Subcutaneous abdominal adipose tissue (tissue), 5 donors: Measurements from ENCODE around the gene ANKRD49.
A peak's percentile ranks its signal among the peaks of the same experiment; 100 is the strongest.

Source experiments
- H3K27ac ChIP-seq: one replicate; pipeline ENCODE4 v1.7.0; 2013; ENCODE audit warnings: low read depth, mild to moderate bottlenecking, inconsistent platforms, low read length, moderate library complexity
- H3K27me3 ChIP-seq, 5 donors: one replicate each; pipeline ENCODE4 v1.7.0; 2013; ENCODE audit warnings: low read length in 5 of 5, inconsistent platforms in 1 of 5; ENCODE audit not compliant: control insufficient read depth in 5 of 5, insufficient read depth in 4 of 5
- H3K36me3 ChIP-seq, 5 donors: one replicate each; pipeline ENCODE4 v1.7.0; 2013; ENCODE audit warnings: low read length in 5 of 5; ENCODE audit not compliant: control insufficient read depth in 5 of 5, insufficient read depth in 5 of 5
- H3K4me1 ChIP-seq, 5 donors: one replicate each; pipeline ENCODE4 v1.7.0; 2013; ENCODE audit warnings: low read length in 5 of 5, mild to moderate bottlenecking in 3 of 5, moderate library complexity in 1 of 5; ENCODE audit not compliant: control insufficient read depth in 5 of 5, insufficient read depth in 5 of 5
- H3K4me3 ChIP-seq, 5 donors: one replicate each; pipeline ENCODE4 v1.7.0; 2013; ENCODE audit warnings: low read length in 5 of 5, low read depth in 1 of 5
- H3K9ac ChIP-seq, 5 donors: one replicate each; pipeline ENCODE4 v1.7.0; 2013; ENCODE audit warnings: low read length in 5 of 5, mild to moderate bottlenecking in 4 of 5, moderate library complexity in 3 of 5
- H3K9me3 ChIP-seq, 5 donors: one replicate each; pipeline ENCODE4 v1.7.0; 2013; ENCODE audit warnings: low read length in 5 of 5; ENCODE audit not compliant: control insufficient read depth in 5 of 5
- donor health status: healthy.
- donor health status: healthy.
- donor health status: healthy.
- donor health status: healthy.
- donor health status: healthy.

Gene ANKRD49

DNA sequence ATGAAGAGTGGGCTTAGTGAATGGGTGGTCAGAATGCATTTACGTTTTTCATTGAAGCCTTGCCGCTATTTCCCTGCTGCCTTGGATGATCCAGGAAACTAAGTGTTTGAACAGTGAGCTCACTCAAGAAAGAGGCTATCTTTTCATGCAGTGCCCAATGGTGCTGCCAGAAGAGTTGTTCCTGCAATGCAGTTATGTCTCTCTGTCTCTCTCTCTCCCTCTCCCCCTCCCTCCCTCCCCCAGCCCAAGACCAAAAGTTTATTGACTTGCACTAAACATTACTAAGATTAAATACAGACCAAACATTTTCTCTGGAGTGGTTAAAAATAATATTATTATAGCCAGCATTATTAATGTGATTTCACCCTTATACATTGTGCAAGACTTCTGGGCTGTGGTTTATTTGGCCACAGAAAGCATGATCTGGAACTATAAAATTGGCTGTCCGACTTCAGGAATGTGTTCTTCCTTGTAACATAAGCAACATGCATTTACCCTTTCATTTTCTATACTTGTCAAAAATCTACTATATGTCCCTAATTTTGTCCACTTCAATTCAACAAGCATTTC, 43.3 kb downstream of the ANKRD49 start:
- Histone ChIP-seq H3K4me1 (peaks cover 0 to 29% (median 23%) of the 10 kb centered on the region in 5 donors), H3K36me3 (no peaks in the 10 kb centered on the region), H3K9ac (no peak overlapping the region), H3K27ac (no peak overlapping the region), H3K4me3 (no peak overlapping the region), H3K27me3 (no peaks in the 10 kb centered on the region), H3K9me3 (no peaks in the 10 kb centered on the region)

DNA sequence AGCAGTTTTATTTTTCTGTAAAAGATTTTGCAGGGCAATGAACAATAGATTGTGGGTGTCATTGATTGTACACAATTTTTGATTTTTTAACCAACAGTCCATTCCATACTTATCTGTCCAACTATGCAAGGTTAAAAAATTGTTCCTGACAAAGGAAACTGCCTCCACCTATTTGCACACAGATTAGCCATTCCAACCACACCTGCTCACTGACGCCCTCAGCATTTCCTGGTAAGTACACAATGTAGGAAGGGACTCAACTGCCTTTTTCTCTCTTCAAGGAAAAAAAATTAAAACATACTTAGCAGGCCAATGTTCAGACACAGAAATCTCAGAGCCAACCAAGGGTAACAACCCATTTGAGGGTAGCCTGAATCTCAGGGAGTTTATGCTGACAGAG, 45.6 kb downstream of the ANKRD49 start:
- Histone ChIP-seq H3K27ac (no peak overlapping the region), H3K27me3 (no peaks in the 10 kb centered on the region), H3K9ac (no peak overlapping the region), H3K36me3 (no peaks in the 10 kb centered on the region), H3K4me3 (no peak overlapping the region), H3K4me1 (peaks cover 0 to 24% (median 19%) of the 10 kb centered on the region in 5 donors), H3K9me3 (no peaks in the 10 kb centered on the region)

DNA sequence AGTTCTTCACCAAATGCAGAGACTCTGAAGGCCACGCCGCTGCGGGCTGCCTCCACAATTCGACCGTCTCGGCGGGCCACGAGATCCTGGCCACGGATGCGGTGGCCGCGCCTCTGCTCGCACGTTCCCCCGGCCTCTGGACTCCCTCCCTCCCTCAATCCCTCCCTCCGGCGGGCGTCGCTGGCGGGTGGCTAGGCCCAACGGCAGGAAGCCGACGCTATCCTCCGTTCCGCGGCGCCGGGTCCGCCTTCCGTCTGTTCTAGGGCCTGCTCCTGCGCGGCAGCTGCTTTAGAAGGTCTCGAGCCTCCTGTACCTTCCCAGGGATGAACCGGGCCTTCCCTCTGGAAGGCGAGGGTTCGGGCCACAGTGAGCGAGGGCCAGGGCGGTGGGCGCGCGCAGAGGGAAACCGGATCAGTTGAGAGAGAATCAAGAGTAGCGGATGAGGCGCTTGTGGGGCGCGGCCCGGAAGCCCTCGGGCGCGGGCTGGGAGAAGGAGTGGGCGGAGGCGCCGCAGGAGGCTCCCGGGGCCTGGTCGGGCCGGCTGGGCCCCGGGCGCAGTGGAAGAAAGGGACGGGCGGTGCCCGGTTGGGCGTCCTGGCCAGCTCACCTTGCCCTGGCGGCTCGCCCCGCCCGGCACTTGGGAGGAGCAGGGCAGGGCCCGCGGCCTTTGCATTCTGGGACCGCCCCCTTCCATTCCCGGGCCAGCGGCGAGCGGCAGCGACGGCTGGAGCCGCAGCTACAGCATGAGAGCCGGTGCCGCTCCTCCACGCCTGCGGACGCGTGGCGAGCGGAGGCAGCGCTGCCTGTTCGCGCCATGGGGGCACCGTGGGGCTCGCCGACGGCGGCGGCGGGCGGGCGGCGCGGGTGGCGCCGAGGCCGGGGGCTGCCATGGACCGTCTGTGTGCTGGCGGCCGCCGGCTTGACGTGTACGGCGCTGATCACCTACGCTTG, 50.2 kb downstream of the ANKRD49 start, which contains the start of gene FUT4:
Gene FUT4 (plus strand): TSS at position 227 of the 951 bp plus-strand sequence. CDS start 213 bp downstream, at position 440.
- Histone ChIP-seq H3K27me3 (no peaks in the 10 kb centered on the region), H3K27ac (peak within 1 kb of the TSS; percentile 93), H3K4me3 (peak within 1 kb of the TSS; percentile 59 to 85 (median 76)), H3K36me3 (peaks cover 0 to 4% (median 0%) of the 10 kb centered on the region in 5 donors), H3K4me1 (peaks cover 0 to 48% (median 43%) of the 10 kb centered on the region in 5 donors), H3K9ac (peak within 1 kb of the TSS in 4 of 5 donors; percentile 81 to 91 (median 90)), H3K9me3 (no peaks in the 10 kb centered on the region)

- Histone ChIP-seq H3K4me1 (peaks cover 0 to 48% (median 46%) of the 10 kb centered on the region in 5 donors), H3K27ac (peak overlapping the region; percentile 93), H3K36me3 (peaks cover 0 to 4% (median 0%) of the 10 kb centered on the region in 5 donors), H3K9me3 (no peaks in the 10 kb centered on the region), H3K9ac (peak overlapping the region in 4 of 5 donors; percentile 59 to 90 (median 78)), H3K27me3 (no peaks in the 10 kb centered on the region), H3K4me3 (peak overlapping the region in 4 of 5 donors; percentile 72 to 85 (median 80))
Measured at GRCh38 chr11:94544646-94545263, 51.0 kb downstream of the ANKRD49 start.

DNA sequence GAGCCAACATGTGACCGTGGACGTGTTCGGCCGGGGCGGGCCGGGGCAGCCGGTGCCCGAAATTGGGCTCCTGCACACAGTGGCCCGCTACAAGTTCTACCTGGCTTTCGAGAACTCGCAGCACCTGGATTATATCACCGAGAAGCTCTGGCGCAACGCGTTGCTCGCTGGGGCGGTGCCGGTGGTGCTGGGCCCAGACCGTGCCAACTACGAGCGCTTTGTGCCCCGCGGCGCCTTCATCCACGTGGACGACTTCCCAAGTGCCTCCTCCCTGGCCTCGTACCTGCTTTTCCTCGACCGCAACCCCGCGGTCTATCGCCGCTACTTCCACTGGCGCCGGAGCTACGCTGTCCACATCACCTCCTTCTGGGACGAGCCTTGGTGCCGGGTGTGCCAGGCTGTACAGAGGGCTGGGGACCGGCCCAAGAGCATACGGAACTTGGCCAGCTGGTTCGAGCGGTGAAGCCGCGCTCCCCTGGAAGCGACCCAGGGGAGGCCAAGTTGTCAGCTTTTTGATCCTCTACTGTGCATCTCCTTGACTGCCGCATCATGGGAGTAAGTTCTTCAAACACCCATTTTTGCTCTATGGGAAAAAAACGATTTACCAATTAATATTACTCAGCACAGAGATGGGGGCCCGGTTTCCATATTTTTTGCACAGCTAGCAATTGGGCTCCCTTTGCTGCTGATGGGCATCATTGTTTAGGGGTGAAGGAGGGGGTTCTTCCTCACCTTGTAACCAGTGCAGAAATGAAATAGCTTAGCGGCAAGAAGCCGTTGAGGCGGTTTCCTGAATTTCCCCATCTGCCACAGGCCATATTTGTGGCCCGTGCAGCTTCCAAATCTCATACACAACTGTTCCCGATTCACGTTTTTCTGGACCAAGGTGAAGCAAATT, 51.7 kb downstream of the ANKRD49 start:
- Histone ChIP-seq H3K9me3 (no peaks in the 10 kb centered on the region), H3K4me3 (peak overlapping the region; percentile 61 to 85 (median 76)), H3K36me3 (peaks cover 0 to 4% (median 0%) of the 10 kb centered on the region in 5 donors), H3K27ac (no peak overlapping the region), H3K4me1 (peaks cover 0 to 53% (median 46%) of the 10 kb centered on the region in 5 donors), H3K27me3 (no peaks in the 10 kb centered on the region), H3K9ac (peak overlapping the region in 4 of 5 donors; percentile 59 to 90 (median 78))

DNA sequence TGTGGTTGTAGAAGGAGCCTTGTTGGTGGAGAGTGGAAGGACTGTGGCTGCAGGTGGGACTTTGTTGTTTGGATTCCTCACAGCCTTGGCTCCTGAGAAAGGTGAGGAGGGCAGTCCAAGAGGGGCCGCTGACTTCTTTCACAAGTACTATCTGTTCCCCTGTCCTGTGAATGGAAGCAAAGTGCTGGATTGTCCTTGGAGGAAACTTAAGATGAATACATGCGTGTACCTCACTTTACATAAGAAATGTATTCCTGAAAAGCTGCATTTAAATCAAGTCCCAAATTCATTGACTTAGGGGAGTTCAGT, 52.3 kb downstream of the ANKRD49 start:
- H3K4me3 ChIP-seq = peak overlapping the region; percentile 61 to 85 (median 76)
- H3K9ac ChIP-seq = peak overlapping the region in 4 of 5 donors; percentile 39 to 81 (median 54)
- H3K27ac ChIP-seq = no peak overlapping the region
- H3K4me1 ChIP-seq = peaks cover 0 to 53% (median 46%) of the 10 kb centered on the region in 5 donors
- no peaks in the 10 kb centered on the region for H3K9me3 ChIP-seq
- no peaks in the 10 kb centered on the region for H3K27me3 ChIP-seq
- H3K36me3 ChIP-seq = peaks cover 0 to 4% (median 0%) of the 10 kb centered on the region in 5 donors

- no peaks in the 10 kb centered on the region for H3K27me3 ChIP-seq
- H3K4me3 ChIP-seq = peak overlapping the region in 3 of 5 donors; percentile 10 to 85 (median 14)
- H3K9ac ChIP-seq = peak overlapping the region in 1 of 5 donors; percentile 41
- H3K36me3 ChIP-seq = peaks cover 0 to 4% (median 0%) of the 10 kb centered on the region in 5 donors
- H3K4me1 ChIP-seq = peaks cover 0 to 53% (median 46%) of the 10 kb centered on the region in 5 donors
- no peaks in the 10 kb centered on the region for H3K9me3 ChIP-seq
- no peak overlapping the region for H3K27ac ChIP-seq
Measured at GRCh38 chr11:94546886-94547285, 53.1 kb downstream of the ANKRD49 start.

GRCh38 chr11:94549146-94549545, 55.4 kb downstream of the ANKRD49 start:
- Histone ChIP-seq H3K9ac (no peak overlapping the region), H3K27ac (no peak overlapping the region), H3K27me3 (no peaks in the 10 kb centered on the region), H3K4me3 (no peak overlapping the region), H3K9me3 (no peaks in the 10 kb centered on the region), H3K36me3 (peaks cover 0 to 4% (median 0%) of the 10 kb centered on the region in 5 donors), H3K4me1 (peaks cover 0 to 43% (median 40%) of the 10 kb centered on the region in 5 donors)
